LNCaP clone FGC (cell line): Measurements from ENCODE around the gene TAMALIN.
A peak's percentile ranks its signal among the peaks of the same experiment; 100 is the strongest.

Source experiments
- DNase-seq: peaks from one replicate; pipeline ENCODE4 v3.0.0-alpha.2; 2011; ENCODE audit warnings: low read depth
- H3K4me3 ChIP-seq: 2 replicates; pipeline ENCODE4 v1.5.1; 2011; ENCODE audit warnings: mild to moderate bottlenecking, low read depth, low read length, control low read depth
- CTCF ChIP-seq: IDR thresholded peaks from 2 replicates; pipeline ENCODE4 v1.5.1; 2012; ENCODE audit warnings: mild to moderate bottlenecking; ENCODE audit not compliant: control insufficient read depth, insufficient read depth; ENCODE audit errors: extremely low read depth

The TAMALIN gene

GRCh38 chr12:52050116-52050757 is 43.5 kb downstream of the TAMALIN start:
- no peak for TF ChIP-seq CTCF
- DNase-seq = no peak
- peak overlapping the region; percentile 83 for H3K4me3 ChIP-seq

- peak; percentile 64 for DNase-seq
- no peak for TF ChIP-seq CTCF
- peak within 1 kb of the TSS; percentile 83 for H3K4me3 ChIP-seq
These were observed 44.2 kb downstream of the TAMALIN start, which contains the start of gene NR4A1 for GRCh38 chr12:52050758-52051541. TSS of gene NR4A1 (plus strand) at chr12:52051442. CDS start at chr12:52054329, 2,887 bp downstream.

- DNase-seq = peak; percentile 90
- TF ChIP-seq CTCF = no peak
- H3K4me3 ChIP-seq = peak overlapping the region; percentile 83
These were observed 45.9 kb downstream of the TAMALIN start for GRCh38 chr12:52052468-52053186.

- no peak for TF ChIP-seq CTCF
- H3K4me3 ChIP-seq = no peak overlapping the region
- DNase-seq = no peak
These were observed 46.9 kb downstream of the TAMALIN start for GRCh38 chr12:52053536-52054209.

GRCh38 chr12:52054231-52054832 is 47.6 kb downstream of the TAMALIN start:
- H3K4me3 ChIP-seq = no peak overlapping the region
- DNase-seq = no peak
- TF ChIP-seq CTCF = no peak
